Upper lobe of left lung (tissue), 6 donors: ENCODE measurements around the gene CDH22. TPM values are rescaled to one million over a fixed set of nuclear protein-coding genes. Genes with fewer than 3 reads are reported as not detected.

Source experiments
- ATAC-seq, 2 donors: fragments of 200-7000 bp; cut with Tn5 transposase; one replicate each; pipeline ENCODE4 v1.9.1; 2022; ENCODE audit warnings: mild to moderate bottlenecking in 2 of 2, moderate library complexity in 2 of 2; ENCODE audit not compliant: low FRiP score in 2 of 2
- DNase-seq, 2 donors: peaks; one replicate each; pipeline ENCODE4 v3.0.0-alpha.2; 2019 to 2020
- H3K27ac ChIP-seq, 4 donors: fragments of 200-600 bp; sonication (generic); one replicate each; pipeline ENCODE4 v1.5.1; 2016 to 2019
- H3K27me3 ChIP-seq, 4 donors: fragments of 200-600 bp; sonication (generic); one replicate each; pipeline ENCODE4 v1.5.1; 2017 to 2019
- H3K36me3 ChIP-seq, 4 donors: fragments of 200-600 bp; sonication (generic); one replicate each; pipeline ENCODE4 v1.5.1; 2016 to 2019
- H3K4me1 ChIP-seq, 4 donors: fragments of 200-600 bp; sonication (generic); one replicate each; pipeline ENCODE4 v1.5.1; 2018 to 2019
- H3K4me3 ChIP-seq, 4 donors: fragments of 200-600 bp; sonication (generic); one replicate each; pipeline ENCODE4 v1.5.1; 2017 to 2019; ENCODE audit warnings: mild to moderate bottlenecking in 2 of 4, moderate library complexity in 1 of 4
- H3K9me3 ChIP-seq, 4 donors: fragments of 200-600 bp; sonication (generic); one replicate each; pipeline ENCODE4 v1.5.1; 2018 to 2019
- CTCF ChIP-seq, 6 experiments: fragments of 450-650 bp in 4 of 6; fragments of 200-600 bp in 2 of 6; sonication (generic) in 2 of 6; IDR thresholded peaks; one replicate each; pipeline ENCODE4 v1.5.1; 2016 to 2019; ENCODE audit warnings: antibody characterized with exemption in 6 of 6
- EP300 ChIP-seq, 4 donors: sonication (generic); formaldehyde crosslinking; IDR thresholded peaks; one replicate each; pipeline ENCODE4 v1.5.1; 2017; ENCODE audit warnings: antibody characterized with exemption in 4 of 4, control low read depth in 2 of 4
- POLR2A ChIP-seq, 4 donors: fragments of 450-650 bp; IDR thresholded peaks; one replicate each; pipeline ENCODE4 v1.5.1; 2016 to 2017; ENCODE audit warnings: antibody characterized with exemption in 4 of 4, mild to moderate bottlenecking in 2 of 4
- POLR2AphosphoS5 ChIP-seq, 2 donors: sonication (generic); formaldehyde crosslinking; IDR thresholded peaks; one replicate each; pipeline ENCODE4 v1.5.1; 2017; ENCODE audit warnings: antibody characterized with exemption in 2 of 2
- WGBS, 2 donors: methylation state at CpG; one replicate each; pipeline ENCODE4 v1.1.5; 2017 to 2018; 5-methylcytosine and 5-hydroxymethylcytosine counted together
- total RNA-seq, 6 donors: library from RNA; depleted of rRNA in 4 of 6; stranded (reverse); fragments of >200 nt in 4 of 6; gene quantifications; one replicate each; pipeline versions ENCODE4 v1.1.0 to v1.2.1, GENCODE V29; 2016 to 2021
- donor health status: DM: no; HTN: no; CAD: no; lungs with moderate emphysema.
- donor health status: DM: no; HTN: yes; CAD: no; lungs with severe emphysema.

The CDH22 gene
- total RNA-seq, 6 donors from 2014 or later, result 0.10 to 0.40 (median 0.24) TPM; not detected in 2

- 59 to 70% methylated on average over 10 to 13 of the region's 13 CpGs for WGBS, 2 donors
- Histone ChIP-seq H3K9me3 (no peaks in the 10 kb centered on the region), H3K36me3 (peaks cover 0 to 57% (median 28%) of the 10 kb centered on the region in 4 donors), H3K27ac (no peak overlapping the region), H3K4me1 (peaks cover 0 to 3% (median 0%) of the 10 kb centered on the region in 4 donors), H3K27me3 (no peaks in the 10 kb centered on the region), H3K4me3 (no peak overlapping the region)
- ATAC-seq, result peak in 1 of 2 donors; percentile 54
- TF ChIP-seq POLR2AphosphoS5 (IDR thresholded peaks at IDR 0.05) (no peak), CTCF (IDR thresholded peaks at IDR 0.05) (no peak), EP300 (IDR thresholded peaks at IDR 0.05) (no peak), POLR2A (IDR thresholded peaks at IDR 0.05) (no peak)
- no peak for DNase-seq
Observed at GRCh38 chr20:46350201-46350985, 42.1 kb upstream of the CDH22 start.

DNA sequence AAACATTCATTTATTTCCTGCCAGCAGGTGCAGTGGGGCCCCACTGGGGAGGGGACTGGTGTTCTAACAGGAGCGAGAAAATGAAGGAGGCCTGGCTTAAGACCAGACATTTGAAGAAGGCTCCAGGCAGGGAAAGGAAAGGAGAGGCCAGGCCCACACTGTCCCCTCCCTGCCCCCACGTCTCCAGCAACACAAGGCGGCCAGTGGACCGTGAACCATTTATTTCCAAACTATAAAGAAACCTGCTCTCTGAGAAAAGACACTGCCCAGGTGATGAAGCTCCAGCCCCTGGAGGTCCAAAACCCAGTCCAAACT, 41.4 kb upstream of the CDH22 start:
- peaks cover 0 to 3% (median 0%) of the 10 kb centered on the region in 4 donors for H3K4me1 ChIP-seq
- WGBS, 2 donors, result 82 to 86% methylated on average over 4 of the region's 4 CpGs
- H3K36me3 ChIP-seq, result peaks cover 0 to 57% (median 25%) of the 10 kb centered on the region in 4 donors
- no peak for ATAC-seq
- no peaks in the 10 kb centered on the region for H3K27me3 ChIP-seq
- no peaks in the 10 kb centered on the region for H3K9me3 ChIP-seq
- no peak for DNase-seq
- TF ChIP-seq POLR2A (IDR thresholded peaks at IDR 0.05), result no peak
- no peak overlapping the region for H3K27ac ChIP-seq
- no peak overlapping the region for H3K4me3 ChIP-seq

DNA sequence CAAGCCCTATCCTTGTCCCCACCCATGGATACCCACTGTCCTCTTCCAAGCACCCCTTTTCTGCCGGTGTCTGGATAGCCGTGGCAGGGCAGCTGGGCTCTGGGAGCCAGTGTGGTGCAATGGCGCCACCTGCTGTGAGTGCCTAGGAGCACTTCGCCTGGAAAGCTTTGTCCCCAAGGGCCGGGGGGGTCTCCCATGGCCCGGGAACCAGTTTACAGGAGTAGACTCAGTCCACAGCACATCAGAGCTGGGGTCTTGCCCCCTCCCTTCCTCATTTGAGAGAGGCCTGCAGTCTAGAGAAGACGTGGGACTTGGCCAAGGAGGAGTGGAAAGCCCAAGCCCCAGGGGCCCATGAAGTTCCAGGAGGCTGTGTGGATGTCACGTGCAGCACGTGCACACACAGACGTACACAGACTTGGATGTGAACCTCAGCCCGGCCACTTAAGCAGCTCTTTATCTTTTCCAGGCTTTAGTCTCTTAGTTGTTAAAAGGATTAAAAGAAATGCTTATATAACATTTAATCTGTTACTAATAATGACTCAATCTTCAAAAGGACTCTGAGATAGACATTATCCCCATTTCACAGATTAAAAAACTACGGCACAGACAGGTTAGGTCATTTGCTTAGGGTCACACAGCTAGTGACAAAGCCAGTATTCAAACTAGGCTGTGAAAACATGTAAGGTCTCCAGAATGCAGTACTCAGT, 40.9 kb upstream of the CDH22 start:
- Histone ChIP-seq H3K27ac (no peak overlapping the region), H3K9me3 (no peaks in the 10 kb centered on the region), H3K4me1 (peaks cover 0 to 3% (median 0%) of the 10 kb centered on the region in 4 donors), H3K36me3 (peaks cover 0 to 57% (median 23%) of the 10 kb centered on the region in 4 donors), H3K27me3 (no peaks in the 10 kb centered on the region), H3K4me3 (no peak overlapping the region)
- ATAC-seq (peak; percentile 28 to 80), DNase-seq (peak; percentile 47 to 69)
- TF ChIP-seq POLR2A (IDR thresholded peaks at IDR 0.05) (no peak), EP300 (IDR thresholded peaks at IDR 0.05) (no peak), POLR2AphosphoS5 (IDR thresholded peaks at IDR 0.05) (no peak), CTCF (IDR thresholded peaks at IDR 0.05) (peak; percentile 40 to 65 (median 46))
- 65 to 72% methylated on average over 12 of the region's 12 CpGs for WGBS, 2 donors

GRCh38 chr20:46347841-46348803, 39.8 kb upstream of the CDH22 start:
- Histone ChIP-seq H3K4me1 (peaks cover 0 to 7% (median 6%) of the 10 kb centered on the region in 4 donors), H3K27ac (no peak overlapping the region), H3K27me3 (no peaks in the 10 kb centered on the region), H3K4me3 (no peak overlapping the region), H3K36me3 (peaks cover 0 to 57% (median 23%) of the 10 kb centered on the region in 4 donors), H3K9me3 (no peaks in the 10 kb centered on the region)
- peak in 1 of 2 donors; percentile 59 for ATAC-seq
- TF ChIP-seq POLR2A (IDR thresholded peaks at IDR 0.05) (no peak), POLR2AphosphoS5 (IDR thresholded peaks at IDR 0.05) (no peak), EP300 (IDR thresholded peaks at IDR 0.05) (no peak), CTCF (IDR thresholded peaks at IDR 0.05) (no peak)
- 69 to 80% methylated on average over 9 to 21 of the region's 25 CpGs for WGBS, 2 donors
- no peak for DNase-seq
